Liver (tissue), 9 donors: ENCODE data around the gene GATC. TPM values are rescaled to one million over a fixed set of nuclear protein-coding genes. Genes with fewer than 3 reads are reported as not detected.

Experiments
- DNase-seq: peaks from one replicate; pipeline ENCODE4 v3.0.0-alpha.2; 2017; ENCODE audit warnings: low spot score
- H3K27ac ChIP-seq, 2 donors: one replicate each; pipeline ENCODE4 v1.7.0; 2013; ENCODE audit warnings: inconsistent platforms in 2 of 2, low read length in 2 of 2, control low read depth in 1 of 2, low read depth in 1 of 2, mild to moderate bottlenecking in 1 of 2
- H3K27me3 ChIP-seq, 4 donors: one replicate each; pipeline versions ENCODE4 v1.6.1 to v1.7.0; 2013; ENCODE audit warnings: low read length in 3 of 4, inconsistent platforms in 1 of 4, mild to moderate bottlenecking in 1 of 4, moderate library complexity in 1 of 4; ENCODE audit not compliant: control insufficient read depth in 4 of 4, insufficient read depth in 4 of 4
- H3K36me3 ChIP-seq, 4 donors: one replicate each; pipeline versions ENCODE4 v1.6.1 to v1.7.0; 2013; ENCODE audit warnings: low read length in 3 of 4, mild to moderate bottlenecking in 3 of 4, low read depth in 1 of 4, moderate library complexity in 1 of 4; ENCODE audit not compliant: control insufficient read depth in 4 of 4, insufficient read depth in 3 of 4
- H3K4me1 ChIP-seq, 4 donors: one replicate each; pipeline versions ENCODE4 v1.6.1 to v1.7.0; 2013; ENCODE audit warnings: low read length in 3 of 4, mild to moderate bottlenecking in 3 of 4, moderate library complexity in 1 of 4; ENCODE audit not compliant: control insufficient read depth in 4 of 4, insufficient read depth in 4 of 4
- H3K4me3 ChIP-seq, 3 donors: one replicate each; pipeline versions ENCODE4 v1.6.1 to v1.7.0; 2013; ENCODE audit warnings: low read length in 3 of 3, control low read depth in 1 of 3, low read depth in 1 of 3, mild to moderate bottlenecking in 1 of 3
- H3K9ac ChIP-seq, 2 donors: one replicate each; pipeline ENCODE4 v1.7.0; 2013; ENCODE audit warnings: low read length in 2 of 2, mild to moderate bottlenecking in 2 of 2, moderate library complexity in 2 of 2, control low read depth in 1 of 2, low read depth in 1 of 2
- H3K9me3 ChIP-seq, 4 donors: one replicate each; pipeline versions ENCODE4 v1.6.1 to v1.7.0; 2013; ENCODE audit warnings: low read length in 3 of 4; ENCODE audit not compliant: control insufficient read depth in 4 of 4
- ATF3 ChIP-seq: IDR thresholded peaks from 2 replicates; pipeline ENCODE4 v1.6.1; 2016; ENCODE audit warnings: antibody characterized with exemption
- CTCF ChIP-seq: fragments of 150-350 bp; IDR thresholded peaks from 2 replicates; pipeline ENCODE4 v1.5.1; 2017; ENCODE audit warnings: improper control_type of control experiment, low read depth, low read length; ENCODE audit not compliant: missing input control
- EGR1 ChIP-seq, 2 donors: IDR thresholded peaks; 2 replicates each; pipeline ENCODE4 v1.6.1; 2016 to 2018; ENCODE audit warnings: antibody characterized with exemption in 2 of 2, low read depth in 2 of 2
- FOXA1 ChIP-seq: IDR thresholded peaks from 2 replicates; pipeline ENCODE4 v1.6.1; 2016; ENCODE audit warnings: antibody characterized with exemption
- FOXA2 ChIP-seq: IDR thresholded peaks from 2 replicates; pipeline ENCODE4 v1.6.1; 2016; ENCODE audit warnings: antibody characterized with exemption
- GABPA ChIP-seq, 2 donors: IDR thresholded peaks in 1 of 2; conservative IDR thresholded peaks in 1 of 2; 2 replicates each; pipeline ENCODE4 v1.6.1; 2016; ENCODE audit warnings: antibody characterized with exemption in 2 of 2, mild to moderate bottlenecking in 1 of 2, moderate library complexity in 1 of 2
- HNF4A ChIP-seq, 2 donors: conservative IDR thresholded peaks; 2 replicates each; pipeline ENCODE4 v1.6.1; 2016; ENCODE audit warnings: antibody characterized with exemption in 2 of 2, mild to moderate bottlenecking in 2 of 2
- HNF4G ChIP-seq: IDR thresholded peaks from 2 replicates; pipeline ENCODE4 v1.6.1; 2016; ENCODE audit warnings: antibody characterized with exemption
- JUND ChIP-seq, 2 donors: IDR thresholded peaks; 2 replicates each; pipeline ENCODE4 v1.6.1; 2016; ENCODE audit warnings: antibody characterized with exemption in 2 of 2
- MAX ChIP-seq: IDR thresholded peaks from 2 replicates; pipeline ENCODE4 v1.6.1; 2016; ENCODE audit warnings: antibody characterized with exemption
- NR2F2 ChIP-seq: IDR thresholded peaks from 2 replicates; pipeline ENCODE4 v1.6.1; 2016; ENCODE audit warnings: antibody characterized with exemption
- RAD21 ChIP-seq, 2 donors: IDR thresholded peaks; 2 replicates each; pipeline ENCODE4 v1.6.1; 2016; ENCODE audit warnings: antibody characterized with exemption in 2 of 2, mild to moderate bottlenecking in 2 of 2
- RXRA ChIP-seq, 2 donors: IDR thresholded peaks; 2 replicates each; pipeline ENCODE4 v1.6.1; 2017 to 2018; ENCODE audit warnings: antibody characterized with exemption in 2 of 2, mild to moderate bottlenecking in 1 of 2
- SP1 ChIP-seq: IDR thresholded peaks from 2 replicates; pipeline ENCODE4 v1.6.1; 2018; ENCODE audit warnings: antibody characterized with exemption, mild to moderate bottlenecking
- TAF1 ChIP-seq: conservative IDR thresholded peaks from 2 replicates; pipeline ENCODE4 v1.6.1; 2016; ENCODE audit warnings: antibody characterized with exemption, mild to moderate bottlenecking
- YY1 ChIP-seq: IDR thresholded peaks from 2 replicates; pipeline ENCODE4 v1.6.1; 2016; ENCODE audit warnings: antibody characterized with exemption, mild to moderate bottlenecking
- ZBTB33 ChIP-seq: IDR thresholded peaks from 2 replicates; pipeline ENCODE4 v1.6.1; 2016; ENCODE audit warnings: antibody characterized with exemption
- WGBS: extraction: QIAGEN DNeasy Blood & Tissue Kit; methylation state at CpG from one replicate; pipeline ENCODE4 v1.1.7; 2013; 5-methylcytosine and 5-hydroxymethylcytosine counted together
- polyA plus RNA-seq, 2 donors: library from polyadenylated mRNA; stranded (reverse) in 1 of 2; unstranded in 1 of 2; fragments of 200-250 nt in 1 of 2; fragments of >200 nt in 1 of 2; fragmentation: Nextera tagmentation in 1 of 2; extraction: Ambion mirVana in 1 of 2; gene quantifications; one replicate each; pipeline versions ENCODE4 v1.2.1 to v1.2.3, GENCODE V29; 2013 to 2015
- total RNA-seq, 2 donors: library from RNA; depleted of rRNA; stranded (reverse); fragments of >200 nt; gene quantifications; one replicate each; pipeline ENCODE4 v1.2.3, GENCODE V29; 2014
- donor health status: healthy.
- donor health status: healthy.
- donor health status: healthy.
- donor health status: healthy.
- donor health status: healthy.

GATC gene
- total and polyA plus RNA-seq, 4 donors: 8.9 to 15.5 (median 13.3) TPM

GRCh38 chr12:120468325-120468820 lies 22.1 kb downstream of the GATC start:
- 2% methylated on average over 23 of the region's 23 CpGs for WGBS
- H3K9ac ChIP-seq: peak overlapping the region; percentile 64 to 72
- DNase-seq: peak; percentile 48

DNA sequence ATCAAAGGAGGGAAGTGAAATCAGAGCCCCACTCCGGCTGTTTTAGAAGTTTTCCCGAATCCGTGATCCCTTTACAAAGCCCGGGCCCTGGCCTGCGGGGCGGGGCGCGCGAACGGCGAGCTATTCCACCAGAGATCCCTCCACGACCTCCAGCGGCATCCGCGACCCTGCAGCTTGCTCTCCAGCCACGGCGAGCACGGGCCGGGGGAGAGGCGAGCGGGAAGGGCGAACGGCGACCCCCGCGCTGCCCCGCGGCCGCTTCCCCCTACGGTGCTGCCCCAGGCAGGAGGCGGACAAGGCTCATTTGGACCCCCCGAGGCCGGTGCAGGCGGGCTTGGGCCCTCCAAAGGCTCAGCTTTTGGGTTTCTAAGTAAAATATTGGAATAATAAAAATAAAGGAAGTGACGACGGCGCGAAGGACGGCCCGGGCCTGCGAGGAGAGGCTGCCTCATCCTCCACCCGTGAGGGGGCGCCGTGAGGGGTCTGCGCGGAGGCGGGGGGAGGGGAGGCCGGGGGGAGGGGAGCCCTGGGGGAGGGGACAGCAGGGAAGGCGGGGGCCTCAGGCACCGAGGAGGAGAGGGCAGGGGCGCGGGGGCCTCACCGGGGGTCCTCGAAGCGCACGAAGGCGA lies 22.7 kb downstream of the GATC start:
- DNase-seq: peak; percentile 65
- Histone ChIP-seq H3K36me3 (peaks cover 2 to 22% (median 17%) of the 10 kb centered on the region in 4 donors), H3K27me3 (no peaks in the 10 kb centered on the region), H3K9ac (peak overlapping the region; percentile 64 to 72), H3K4me3 (peak overlapping the region; percentile 85 to 96 (median 86)), H3K9me3 (no peaks in the 10 kb centered on the region), H3K27ac (peak overlapping the region; percentile 89 to 92), H3K4me1 (peaks cover 0 to 29% (median 17%) of the 10 kb centered on the region in 4 donors)
- under 1% methylated on average over 57 of the region's 57 CpGs for WGBS
- TF ChIP-seq YY1: no peak
- TF ChIP-seq EGR1 (IDR thresholded peaks at IDR 0.05; ENCODE audit: low read depth in 2 of 2): no peak
- TF ChIP-seq NR2F2: peak; percentile 47

More at GRCh38 chr12:120468325-120468820, 22.1 kb downstream of the GATC start:
- H3K4me1 ChIP-seq: peaks cover 0 to 29% (median 17%) of the 10 kb centered on the region in 4 donors
- H3K9me3 ChIP-seq: no peaks in the 10 kb centered on the region
- peak overlapping the region; percentile 55 to 96 (median 85) for H3K4me3 ChIP-seq
- peak overlapping the region; percentile 89 to 92 for H3K27ac ChIP-seq
- H3K27me3 ChIP-seq: no peaks in the 10 kb centered on the region
- TF ChIP-seq RXRA (IDR thresholded peaks at IDR 0.05) (peak in 1 of 2 donors; percentile 28), ZBTB33 (no peak), SP1 (no peak), FOXA2 (no peak), YY1 (peak; percentile 30), FOXA1 (no peak)
- peaks cover 2 to 28% (median 23%) of the 10 kb centered on the region in 4 donors for H3K36me3 ChIP-seq

GRCh38 chr12:120469450-120470149 lies 23.4 kb downstream of the GATC start, which contains the start of gene SRSF9:
Gene SRSF9 (minus strand): TSS chr12:120469748. CDS start chr12:120469609, 139 bp downstream.
- peak within 1 kb of the TSS; percentile 85 to 96 (median 86) for H3K4me3 ChIP-seq
- peak within 1 kb of the TSS; percentile 64 to 72 for H3K9ac ChIP-seq
- peaks cover 0 to 29% (median 17%) of the 10 kb centered on the region in 4 donors for H3K4me1 ChIP-seq
- H3K9me3 ChIP-seq: no peaks in the 10 kb centered on the region
- H3K27ac ChIP-seq: peak within 1 kb of the TSS; percentile 89 to 92
- H3K36me3 ChIP-seq: peaks cover 0 to 15% (median 11%) of the 10 kb centered on the region in 4 donors
- under 1% methylated on average over 88 of the region's 88 CpGs for WGBS
- peak; percentile 96 for DNase-seq
- no peaks in the 10 kb centered on the region for H3K27me3 ChIP-seq
- TF ChIP-seq TAF1 (no peak), HNF4A (conservative IDR thresholded peaks at IDR 0.05) (no peak), MAX (peak; percentile 45), HNF4G (no peak), GABPA (IDR thresholded peaks at IDR 0.05 in 1 of 2, conservative IDR thresholded peaks at IDR 0.05 in 1 of 2) (peak in 1 of 2 donors; percentile 82), EGR1 (IDR thresholded peaks at IDR 0.05; ENCODE audit: low read depth in 2 of 2) (no peak), RXRA (IDR thresholded peaks at IDR 0.05) (peak; percentile 5 to 43), ZBTB33 (no peak), SP1 (no peak), ATF3 (no peak), RAD21 (IDR thresholded peaks at IDR 0.05) (peak; percentile 38 to 63), FOXA1 (no peak), FOXA2 (no peak), YY1 (peak; percentile 83), CTCF (peak; percentile 87), NR2F2 (no peak), JUND (IDR thresholded peaks at IDR 0.05) (no peak)
